HUDEP-2 (cell line): ENCODE measurements around the gene ABCG2.

Experiments
- DNase-seq, 76 experiments: peaks; one replicate each; lab custom pipeline; 2025; ENCODE audit not compliant: unreplicated experiment in 76 of 76; lab: John Stamatoyannopoulos, UW

The ABCG2 gene

GRCh38 chr4:88077911-88078524 is 80.4 kb downstream of the ABCG2 start:
- DNase-seq = no peak

- no peak for DNase-seq
Observed at GRCh38 chr4:88075336-88075735, 83.1 kb downstream of the ABCG2 start.

GRCh38 chr4:88070031-88070430 is 88.4 kb downstream of the ABCG2 start:
- no peak for DNase-seq

- DNase-seq = no peak
Observed at GRCh38 chr4:88064410-88064809, 94.0 kb downstream of the ABCG2 start.

- no peak for DNase-seq
Observed at GRCh38 chr4:88063634-88064296, 94.7 kb downstream of the ABCG2 start.

GRCh38 chr4:88062843-88063242 is 95.6 kb downstream of the ABCG2 start:
- DNase-seq = no peak

- DNase-seq = no peak
Observed at GRCh38 chr4:88062311-88062710, 96.1 kb downstream of the ABCG2 start.

GRCh38 chr4:88060431-88060830 is 98.0 kb downstream of the ABCG2 start:
- no peak for DNase-seq

GRCh38 chr4:88059766-88060165 is 98.7 kb downstream of the ABCG2 start:
- no peak for DNase-seq

- DNase-seq = no peak
Observed at GRCh38 chr4:88058295-88058694, 100.1 kb downstream of the ABCG2 start.

- DNase-seq = peak in 42 of 76 experiments; percentile 1 to 61 (median 16)
Observed at GRCh38 chr4:88054901-88055300, 103.5 kb downstream of the ABCG2 start.

- no peak for DNase-seq
Observed at GRCh38 chr4:88054229-88054628, 104.2 kb downstream of the ABCG2 start.

GRCh38 chr4:88045021-88045420 is 113.4 kb downstream of the ABCG2 start:
- DNase-seq = no peak

GRCh38 chr4:88043586-88044340 is 114.7 kb downstream of the ABCG2 start:
- DNase-seq = no peak

- no peak for DNase-seq
Observed at GRCh38 chr4:88043001-88043400, 115.4 kb downstream of the ABCG2 start.

- DNase-seq = no peak
Observed at GRCh38 chr4:88041626-88042025, 116.8 kb downstream of the ABCG2 start.

- no peak for DNase-seq
Observed at GRCh38 chr4:88040707-88041106, 117.7 kb downstream of the ABCG2 start.
